ENCODE measurements around the gene TBCCD1.
"Not testable (repeated sequence)": the region's sequence is repeated elsewhere in the genome, so short reads cannot be mapped to it uniquely, and the experiment has no call there.

The TBCCD1 gene

GRCh38 chr3:186552408-186553031 is 14.6 kb downstream of the TBCCD1 start:
- no peak for DNase-seq (ENCODE audit: low spot score)

GRCh38 chr3:186551387-186551786 is 15.8 kb downstream of the TBCCD1 start:
- no peak for DNase-seq (ENCODE audit: low spot score)

- no peak for DNase-seq (ENCODE audit: low spot score)
Measured at GRCh38 chr3:186549497-186549896, 17.6 kb downstream of the TBCCD1 start.

- no peak for DNase-seq (ENCODE audit: low spot score)
Measured at GRCh38 chr3:186544281-186544680, 22.9 kb downstream of the TBCCD1 start, which contains the start of gene CRYGS. Gene CRYGS (minus strand): TSS chr3:186544380. CDS start chr3:186544326, 54 bp downstream.

GRCh38 chr3:186540835-186541226 is 26.3 kb downstream of the TBCCD1 start:
- no peak for DNase-seq (ENCODE audit: low spot score)

GRCh38 chr3:186540221-186540834 is 26.8 kb downstream of the TBCCD1 start:
- peak; percentile 70 for DNase-seq (ENCODE audit: low spot score)

- DNase-seq (ENCODE audit: low spot score), result no peak
Measured at GRCh38 chr3:186538779-186539178, 28.4 kb downstream of the TBCCD1 start.

GRCh38 chr3:186536883-186537844 is 30.0 kb downstream of the TBCCD1 start:
- DNase-seq (ENCODE audit: low spot score), result no peak

GRCh38 chr3:186534113-186534669 is 32.9 kb downstream of the TBCCD1 start:
- no peak for DNase-seq (ENCODE audit: low spot score)

- peak; percentile 83 for DNase-seq (ENCODE audit: low spot score)
Measured at GRCh38 chr3:186532598-186533072, 34.5 kb downstream of the TBCCD1 start.

GRCh38 chr3:186531694-186532093 is 35.4 kb downstream of the TBCCD1 start:
- not testable (repeated sequence) for DNase-seq (ENCODE audit: low spot score)

- no peak for DNase-seq (ENCODE audit: low spot score)
Measured at GRCh38 chr3:186530415-186530814, 36.7 kb downstream of the TBCCD1 start.

- no peak for DNase-seq (ENCODE audit: low spot score)
Measured at GRCh38 chr3:186529201-186529999, 37.7 kb downstream of the TBCCD1 start.

- DNase-seq (ENCODE audit: low spot score), result no peak
Measured at GRCh38 chr3:186526256-186526606, 40.9 kb downstream of the TBCCD1 start.

GRCh38 chr3:186525369-186526255 is 41.5 kb downstream of the TBCCD1 start:
- DNase-seq (ENCODE audit: low spot score), result no peak

- DNase-seq (ENCODE audit: low spot score), result no peak
Measured at GRCh38 chr3:186524616-186525015, 42.5 kb downstream of the TBCCD1 start.

GRCh38 chr3:186523434-186523833 is 43.7 kb downstream of the TBCCD1 start:
- DNase-seq (ENCODE audit: low spot score), result no peak

GRCh38 chr3:186523022-186523421 is 44.1 kb downstream of the TBCCD1 start:
- no peak for DNase-seq (ENCODE audit: low spot score)

- DNase-seq (ENCODE audit: low spot score), result no peak
Measured at GRCh38 chr3:186520957-186521842, 45.9 kb downstream of the TBCCD1 start.

Measured in ecto neural progenitor cell (in vitro differentiated cells).